ENCODE results near the gene NME1.

The NME1 gene

DNA sequence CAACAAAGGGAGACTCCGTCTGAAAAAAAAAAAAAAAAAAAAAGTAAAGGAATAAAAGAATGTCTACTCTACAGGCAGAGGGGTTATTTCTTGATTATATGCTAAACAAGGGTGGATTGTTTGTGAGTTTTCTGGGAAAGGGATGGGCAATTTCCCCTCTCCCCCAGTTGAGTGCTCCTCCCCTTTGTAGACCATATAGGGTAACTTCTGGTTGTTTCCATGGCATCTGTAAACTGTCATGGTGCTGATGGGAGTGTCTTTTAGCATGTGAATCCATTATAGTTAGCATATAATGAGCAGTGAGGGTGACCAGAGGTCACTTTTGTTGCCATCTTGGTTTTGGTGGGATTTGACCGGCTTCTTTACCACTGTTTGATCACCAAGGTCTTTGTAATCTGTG, 4.2 kb upstream of the NME1 start:
- Histone ChIP-seq H3K27ac (ENCODE audit: low read length) (no peak overlapping the region), H3K4me1 (ENCODE audit: control insufficient read depth, insufficient read depth, low read length) (peaks cover 8% of the 10 kb centered on the region), H3K9me3 (ENCODE audit: control insufficient read depth in 2 of 2, low read length in 2 of 2) (no peaks in the 10 kb centered on the region), H3K36me3 (ENCODE audit: control insufficient read depth in 2 of 2, insufficient read depth in 2 of 2, low read length in 2 of 2) (no peaks in the 10 kb centered on the region), H3K27me3 (ENCODE audit: control insufficient read depth in 1 of 2, insufficient read depth in 2 of 2, low read length in 2 of 2) (no peaks in the 10 kb centered on the region), H3K9ac (ENCODE audit: low read length in 2 of 2) (no peak overlapping the region), H3K4me3 (ENCODE audit: low read length in 2 of 2) (no peak overlapping the region)

GRCh38 chr17:51150932-51151331, 2.4 kb upstream of the NME1 start:
- no peak overlapping the region for H3K27ac ChIP-seq (ENCODE audit: low read length)
- H3K36me3 ChIP-seq (ENCODE audit: control insufficient read depth in 2 of 2, insufficient read depth in 2 of 2, low read length in 2 of 2), result no peaks in the 10 kb centered on the region
- no peak overlapping the region for H3K9ac ChIP-seq (ENCODE audit: low read length in 2 of 2)
- H3K9me3 ChIP-seq (ENCODE audit: control insufficient read depth in 2 of 2, low read length in 2 of 2), result no peaks in the 10 kb centered on the region
- peaks cover 15% of the 10 kb centered on the region for H3K4me1 ChIP-seq (ENCODE audit: control insufficient read depth, insufficient read depth, low read length)
- H3K4me3 ChIP-seq (ENCODE audit: low read length in 2 of 2), result no peak overlapping the region
- no peaks in the 10 kb centered on the region for H3K27me3 ChIP-seq (ENCODE audit: control insufficient read depth in 1 of 2, insufficient read depth in 2 of 2, low read length in 2 of 2)

GRCh38 chr17:51152766-51153209, 571 bp upstream of the NME1 start:
- H3K9me3 ChIP-seq (ENCODE audit: control insufficient read depth in 2 of 2, low read length in 2 of 2), result no peaks in the 10 kb centered on the region
- peaks cover 15% of the 10 kb centered on the region for H3K4me1 ChIP-seq (ENCODE audit: control insufficient read depth, insufficient read depth, low read length)
- peak overlapping the region; percentile 69 to 84 for H3K9ac ChIP-seq (ENCODE audit: low read length in 2 of 2)
- peaks cover 0 to 4% of the 10 kb centered on the region in 2 donors for H3K36me3 ChIP-seq (ENCODE audit: control insufficient read depth in 2 of 2, insufficient read depth in 2 of 2, low read length in 2 of 2)
- no peaks in the 10 kb centered on the region for H3K27me3 ChIP-seq (ENCODE audit: control insufficient read depth in 1 of 2, insufficient read depth in 2 of 2, low read length in 2 of 2)
- H3K4me3 ChIP-seq (ENCODE audit: low read length in 2 of 2), result peak overlapping the region; percentile 67 to 94
- peak overlapping the region; percentile 83 for H3K27ac ChIP-seq (ENCODE audit: low read length)

DNA sequence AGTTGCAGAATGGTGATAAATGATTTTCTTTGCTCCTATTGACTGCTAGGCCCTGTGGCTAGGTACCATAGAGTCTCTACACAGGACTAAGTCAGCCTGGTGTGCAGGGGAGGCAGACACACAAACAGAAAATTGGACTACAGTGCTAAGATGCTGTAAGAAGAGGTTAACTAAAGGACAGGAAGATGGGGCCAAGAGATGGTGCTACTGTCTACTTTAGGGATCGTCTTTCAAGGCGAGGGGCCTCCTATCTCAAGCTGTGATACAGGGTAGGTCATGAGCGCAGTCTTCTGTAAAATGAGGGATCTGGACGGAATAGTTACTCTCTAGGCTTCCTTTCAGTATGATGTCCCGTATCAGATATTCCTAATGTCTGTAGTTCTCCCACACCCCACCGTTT, 817 bp downstream of the NME1 start:
- Histone ChIP-seq H3K9me3 (ENCODE audit: control insufficient read depth in 2 of 2, low read length in 2 of 2) (no peaks in the 10 kb centered on the region), H3K27me3 (ENCODE audit: control insufficient read depth in 1 of 2, insufficient read depth in 2 of 2, low read length in 2 of 2) (no peaks in the 10 kb centered on the region), H3K27ac (ENCODE audit: low read length) (no peak overlapping the region), H3K4me3 (ENCODE audit: low read length in 2 of 2) (peak overlapping the region; percentile 82 to 94), H3K4me1 (ENCODE audit: control insufficient read depth, insufficient read depth, low read length) (peaks cover 15% of the 10 kb centered on the region), H3K36me3 (ENCODE audit: control insufficient read depth in 2 of 2, insufficient read depth in 2 of 2, low read length in 2 of 2) (peaks cover 0 to 6% of the 10 kb centered on the region in 2 donors), H3K9ac (ENCODE audit: low read length in 2 of 2) (peak overlapping the region; percentile 69 to 84)

DNA sequence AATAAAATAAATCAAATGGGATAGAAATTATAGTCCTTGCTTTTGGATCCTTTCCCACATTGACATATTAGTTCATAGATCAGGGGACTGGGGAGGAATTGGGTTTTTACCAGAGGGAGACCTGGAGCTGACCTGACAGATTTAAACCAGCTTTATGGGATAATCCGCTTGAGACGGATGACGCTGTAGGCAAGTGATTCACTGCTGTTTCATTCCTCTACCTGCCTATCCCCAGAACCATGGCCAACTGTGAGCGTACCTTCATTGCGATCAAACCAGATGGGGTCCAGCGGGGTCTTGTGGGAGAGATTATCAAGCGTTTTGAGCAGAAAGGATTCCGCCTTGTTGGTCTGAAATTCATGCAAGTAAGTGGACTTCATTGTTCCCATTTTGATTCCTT, 2.1 kb downstream of the NME1 start:
- no peak overlapping the region for H3K9ac ChIP-seq (ENCODE audit: low read length in 2 of 2)
- no peak overlapping the region for H3K4me3 ChIP-seq (ENCODE audit: low read length in 2 of 2)
- H3K36me3 ChIP-seq (ENCODE audit: control insufficient read depth in 2 of 2, insufficient read depth in 2 of 2, low read length in 2 of 2), result peaks cover 0 to 12% of the 10 kb centered on the region in 2 donors
- no peaks in the 10 kb centered on the region for H3K9me3 ChIP-seq (ENCODE audit: control insufficient read depth in 2 of 2, low read length in 2 of 2)
- no peak overlapping the region for H3K27ac ChIP-seq (ENCODE audit: low read length)
- H3K4me1 ChIP-seq (ENCODE audit: control insufficient read depth, insufficient read depth, low read length), result peaks cover 15% of the 10 kb centered on the region
- no peaks in the 10 kb centered on the region for H3K27me3 ChIP-seq (ENCODE audit: control insufficient read depth in 1 of 2, insufficient read depth in 2 of 2, low read length in 2 of 2)

- Histone ChIP-seq H3K9me3 (ENCODE audit: control insufficient read depth in 2 of 2, low read length in 2 of 2) (no peaks in the 10 kb centered on the region), H3K4me3 (ENCODE audit: low read length in 2 of 2) (no peak overlapping the region), H3K9ac (ENCODE audit: low read length in 2 of 2) (no peak overlapping the region), H3K4me1 (ENCODE audit: control insufficient read depth, insufficient read depth, low read length) (peaks cover 3% of the 10 kb centered on the region), H3K27ac (ENCODE audit: low read length) (no peak overlapping the region), H3K27me3 (ENCODE audit: control insufficient read depth in 1 of 2, insufficient read depth in 2 of 2, low read length in 2 of 2) (no peaks in the 10 kb centered on the region), H3K36me3 (ENCODE audit: control insufficient read depth in 2 of 2, insufficient read depth in 2 of 2, low read length in 2 of 2) (peaks cover 11 to 27% of the 10 kb centered on the region in 2 donors)
These were observed 6.2 kb downstream of the NME1 start for GRCh38 chr17:51159604-51160003.

GRCh38 chr17:51161541-51161940, 8.2 kb downstream of the NME1 start:
- Histone ChIP-seq H3K4me1 (ENCODE audit: control insufficient read depth, insufficient read depth, low read length) (peaks cover 13% of the 10 kb centered on the region), H3K9ac (ENCODE audit: low read length in 2 of 2) (no peak overlapping the region), H3K9me3 (ENCODE audit: control insufficient read depth in 2 of 2, low read length in 2 of 2) (no peaks in the 10 kb centered on the region), H3K27me3 (ENCODE audit: control insufficient read depth in 1 of 2, insufficient read depth in 2 of 2, low read length in 2 of 2) (no peaks in the 10 kb centered on the region), H3K4me3 (ENCODE audit: low read length in 2 of 2) (no peak overlapping the region), H3K27ac (ENCODE audit: low read length) (no peak overlapping the region), H3K36me3 (ENCODE audit: control insufficient read depth in 2 of 2, insufficient read depth in 2 of 2, low read length in 2 of 2) (peaks cover 11 to 27% of the 10 kb centered on the region in 2 donors)

GRCh38 chr17:51164911-51165679, 11.7 kb downstream of the NME1 start:
- peaks cover 18% of the 10 kb centered on the region for H3K4me1 ChIP-seq (ENCODE audit: control insufficient read depth, insufficient read depth, low read length)
- peak overlapping the region; percentile 93 to 97 for H3K9ac ChIP-seq (ENCODE audit: low read length in 2 of 2)
- peaks cover 21 to 22% of the 10 kb centered on the region in 2 donors for H3K36me3 ChIP-seq (ENCODE audit: control insufficient read depth in 2 of 2, insufficient read depth in 2 of 2, low read length in 2 of 2)
- no peaks in the 10 kb centered on the region for H3K27me3 ChIP-seq (ENCODE audit: control insufficient read depth in 1 of 2, insufficient read depth in 2 of 2, low read length in 2 of 2)
- H3K4me3 ChIP-seq (ENCODE audit: low read length in 2 of 2), result peak overlapping the region; percentile 85 to 92
- no peaks in the 10 kb centered on the region for H3K9me3 ChIP-seq (ENCODE audit: control insufficient read depth in 2 of 2, low read length in 2 of 2)
- H3K27ac ChIP-seq (ENCODE audit: low read length), result peak overlapping the region; percentile 89

- Histone ChIP-seq H3K36me3 (ENCODE audit: control insufficient read depth in 2 of 2, insufficient read depth in 2 of 2, low read length in 2 of 2) (peaks cover 22 to 24% of the 10 kb centered on the region in 2 donors), H3K9ac (ENCODE audit: low read length in 2 of 2) (peak overlapping the region; percentile 93 to 97)
These were observed 12.4 kb downstream of the NME1 start for GRCh38 chr17:51165680-51166197.

DNA sequence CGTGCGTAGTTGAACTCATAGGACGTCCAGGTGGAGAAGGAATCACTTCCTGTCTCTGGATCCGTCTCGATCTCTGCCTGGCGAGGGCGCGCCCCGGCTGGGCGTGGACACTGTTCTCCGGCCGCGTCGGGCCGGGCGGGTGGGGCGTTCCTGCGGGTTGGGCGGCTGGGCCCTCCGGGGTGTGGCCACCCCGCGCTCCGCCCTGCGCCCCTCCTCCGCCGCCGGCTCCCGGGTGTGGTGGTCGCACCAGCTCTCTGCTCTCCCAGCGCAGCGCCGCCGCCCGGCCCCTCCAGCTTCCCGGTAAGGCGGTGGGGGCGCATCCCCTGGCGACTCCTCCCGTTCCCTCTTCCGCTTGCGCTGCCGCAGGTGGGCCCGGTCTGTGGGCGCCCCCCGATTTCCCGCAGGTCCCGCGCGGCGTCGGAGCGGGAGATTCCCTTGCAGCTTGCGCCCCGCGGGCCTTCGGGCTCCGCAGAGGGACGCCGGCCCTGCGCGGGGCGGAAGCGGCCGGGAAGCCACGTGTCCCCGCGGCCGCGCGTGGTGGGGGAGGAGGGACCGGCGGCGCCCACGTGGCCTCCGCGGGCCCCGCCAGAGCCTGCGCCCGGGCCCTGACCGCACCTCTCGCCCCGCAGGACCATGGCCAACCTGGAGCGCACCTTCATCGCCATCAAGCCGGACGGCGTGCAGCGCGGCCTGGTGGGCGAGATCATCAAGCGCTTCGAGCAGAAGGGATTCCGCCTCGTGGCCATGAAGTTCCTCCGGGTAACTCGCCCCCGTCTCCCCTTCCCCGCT, 13.0 kb downstream of the NME1 start, which contains the start of gene NME2:
TSS of gene NME2 (plus strand) at position 214 of the 789 bp plus-strand sequence. CDS start at position 634, 420 bp downstream.
- Histone ChIP-seq H3K27me3 (ENCODE audit: control insufficient read depth in 1 of 2, insufficient read depth in 2 of 2, low read length in 2 of 2) (no peaks in the 10 kb centered on the region), H3K9ac (ENCODE audit: low read length in 2 of 2) (peak within 1 kb of the TSS; percentile 93 to 97), H3K4me3 (ENCODE audit: low read length in 2 of 2) (peak within 1 kb of the TSS; percentile 85 to 92), H3K36me3 (ENCODE audit: control insufficient read depth in 2 of 2, insufficient read depth in 2 of 2, low read length in 2 of 2) (peaks cover 23% of the 10 kb centered on the region in 2 donors), H3K4me1 (ENCODE audit: control insufficient read depth, insufficient read depth, low read length) (peaks cover 18% of the 10 kb centered on the region), H3K9me3 (ENCODE audit: control insufficient read depth in 2 of 2, low read length in 2 of 2) (no peaks in the 10 kb centered on the region), H3K27ac (ENCODE audit: low read length) (peak within 1 kb of the TSS; percentile 89)

More at GRCh38 chr17:51165680-51166197, 12.4 kb downstream of the NME1 start:
- H3K27me3 ChIP-seq (ENCODE audit: control insufficient read depth in 1 of 2, insufficient read depth in 2 of 2, low read length in 2 of 2), result no peaks in the 10 kb centered on the region
- no peaks in the 10 kb centered on the region for H3K9me3 ChIP-seq (ENCODE audit: control insufficient read depth in 2 of 2, low read length in 2 of 2)
- H3K4me1 ChIP-seq (ENCODE audit: control insufficient read depth, insufficient read depth, low read length), result peaks cover 18% of the 10 kb centered on the region
- H3K4me3 ChIP-seq (ENCODE audit: low read length in 2 of 2), result peak overlapping the region; percentile 85 to 92
- peak overlapping the region; percentile 89 for H3K27ac ChIP-seq (ENCODE audit: low read length)
